Loucy (cell line): ENCODE data around the gene ARHGAP31.

Experiments
- CTCF ChIP-seq: fragments of 200-600 bp; sonication (generic); conservative IDR thresholded peaks from 2 replicates; pipeline ENCODE4 v1.5.1; 2014; ENCODE audit warnings: mild to moderate bottlenecking, antibody characterized with exemption, low read length
- EZH2phosphoT487 ChIP-seq: fragments of 200-600 bp; IDR thresholded peaks from 2 replicates; pipeline ENCODE4 v1.6.1; 2018; ENCODE audit warnings: antibody characterized with exemption, mild to moderate bottlenecking, moderate library complexity, borderline replicate concordance

GRCh38 chr3:119469418-119470189, 175.4 kb downstream of the ARHGAP31 start:
- TF ChIP-seq CTCF = no peak
- TF ChIP-seq EZH2phosphoT487 = no peak
